Natural killer cell (primary cell): ENCODE results near the gene ELK4. TPM values are rescaled to one million over a fixed set of nuclear protein-coding genes. Genes with fewer than 3 reads are reported as not detected.

Source experiments
- ATAC-seq, 3 donors: fragments of 150-1000 bp in 2 of 3; fragments of 200-7000 bp in 1 of 3; cut with Tn5 transposase; 1 replicate in 1 of 3; 2 replicates in 2 of 3; pipeline ENCODE4 v1.10.0; 2021; ENCODE audit warnings: mild to moderate bottlenecking in 2 of 3, moderate library complexity in 2 of 3
- DNase-seq, 2 donors: peaks; one replicate each; pipeline versions ENCODE4 v3.0.0 to v3.0.0-alpha.2; 2013 to 2021; ENCODE audit warnings: mixed read lengths in 1 of 2
- H3K27ac ChIP-seq: one replicate; pipeline ENCODE4 v1.5.1; 2013; ENCODE audit warnings: mild to moderate bottlenecking, low read length
- H3K27me3 ChIP-seq: one replicate; pipeline ENCODE4 v1.6.1; 2013; ENCODE audit warnings: low read length; ENCODE audit not compliant: control insufficient read depth, insufficient read depth
- H3K36me3 ChIP-seq: one replicate; pipeline ENCODE4 v1.6.1; 2013; ENCODE audit warnings: low read length; ENCODE audit not compliant: control insufficient read depth, insufficient read depth
- H3K4me1 ChIP-seq: one replicate; pipeline ENCODE4 v1.6.1; 2013; ENCODE audit warnings: low read length; ENCODE audit not compliant: control insufficient read depth, insufficient read depth
- H3K4me3 ChIP-seq: one replicate; pipeline ENCODE4 v1.5.1; 2013; ENCODE audit warnings: low read length
- H3K9me3 ChIP-seq: one replicate; pipeline ENCODE4 v1.6.1; 2013; ENCODE audit warnings: low read length; ENCODE audit not compliant: control insufficient read depth, insufficient read depth
- H3K27ac Mint-ChIP-seq, 2 donors: one replicate each; pipeline ENCODE4 v1.8.0; 2022; ENCODE audit warnings: mild to moderate bottlenecking in 2 of 2, mixed read lengths in 2 of 2, moderate library complexity in 1 of 2
- H3K27me3 Mint-ChIP-seq, 2 donors: one replicate each; pipeline ENCODE4 v1.8.0; 2022; ENCODE audit warnings: low read depth in 2 of 2, mixed read lengths in 2 of 2
- H3K36me3 Mint-ChIP-seq: one replicate; pipeline ENCODE4 v1.8.0; 2022; ENCODE audit warnings: mixed read lengths
- H3K4me1 Mint-ChIP-seq, 2 donors: one replicate each; pipeline ENCODE4 v1.8.0; 2022; ENCODE audit warnings: mixed read lengths in 2 of 2
- H3K4me3 Mint-ChIP-seq: one replicate; pipeline ENCODE4 v1.8.0; 2022; ENCODE audit warnings: mild to moderate bottlenecking, moderate library complexity, mixed read lengths
- H3K9me3 Mint-ChIP-seq, 2 donors: one replicate each; pipeline ENCODE4 v1.8.0; 2022; ENCODE audit warnings: mixed read lengths in 2 of 2
- WGBS: methylation state at CpG from one replicate; pipeline ENCODE4 v1.1.7; 2013; ENCODE audit warnings: missing lambda C conversion rate; ENCODE audit not compliant: insufficient coverage; 5-methylcytosine and 5-hydroxymethylcytosine counted together
- intact Hi-C: fragments of 100-400 bp; cut with micrococcal nuclease; formaldehyde crosslinking; loops from one replicate; pipeline ENCODE4 v1.14.2; 2022
- total RNA-seq, 4 donors: library from RNA; stranded (reverse); fragments of 120-200 nt in 1 of 4; gene quantifications; one replicate each; pipeline versions ENCODE4 v1.2.3 to v1.2.4, GENCODE V29; 2013 to 2022
- TF ChIP-seq, protein P1 (sequence below): fragments of 200-600 bp; IDR thresholded peaks from one replicate; pipeline ENCODE4 v1.8.0; 2022; ENCODE audit warnings: antibody characterized with exemption

The ELK4 gene
- total RNA-seq, 3 donors from 2014 or later (not counting 1 experiment from before 2014, with no cell fraction given): 107 to 155 (median 139) TPM

DNA sequence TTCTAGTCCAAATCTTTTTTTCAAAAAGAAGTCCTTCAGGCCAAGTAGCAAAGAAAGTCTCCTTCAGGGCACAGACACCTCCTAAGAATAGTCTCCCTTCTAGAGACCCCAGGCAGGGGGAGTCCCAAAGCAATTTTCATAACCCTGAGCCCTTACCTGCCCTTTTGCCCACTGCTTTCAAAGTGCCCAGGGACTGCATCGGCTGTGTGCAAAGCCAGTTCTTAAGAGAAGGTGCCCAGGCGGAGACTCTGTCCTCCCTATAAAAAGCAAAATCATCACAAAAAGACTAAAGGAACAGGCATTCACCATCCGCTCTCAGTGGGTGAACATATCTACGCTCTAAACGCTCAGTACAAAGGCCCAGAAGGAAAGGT is 32.2 kb downstream of the ELK4 start:
- Histone ChIP-seq H3K27me3 (no peaks in the 10 kb centered on the region), H3K9me3 (no peaks in the 10 kb centered on the region), H3K27ac (no peak overlapping the region), H3K4me1 (no peaks in the 10 kb centered on the region), H3K4me3 (no peak overlapping the region), H3K36me3 (peaks cover 36% of the 10 kb centered on the region)
- no peak for ATAC-seq
- DNase-seq: no peak
- TF ChIP-seq, protein P1, sequence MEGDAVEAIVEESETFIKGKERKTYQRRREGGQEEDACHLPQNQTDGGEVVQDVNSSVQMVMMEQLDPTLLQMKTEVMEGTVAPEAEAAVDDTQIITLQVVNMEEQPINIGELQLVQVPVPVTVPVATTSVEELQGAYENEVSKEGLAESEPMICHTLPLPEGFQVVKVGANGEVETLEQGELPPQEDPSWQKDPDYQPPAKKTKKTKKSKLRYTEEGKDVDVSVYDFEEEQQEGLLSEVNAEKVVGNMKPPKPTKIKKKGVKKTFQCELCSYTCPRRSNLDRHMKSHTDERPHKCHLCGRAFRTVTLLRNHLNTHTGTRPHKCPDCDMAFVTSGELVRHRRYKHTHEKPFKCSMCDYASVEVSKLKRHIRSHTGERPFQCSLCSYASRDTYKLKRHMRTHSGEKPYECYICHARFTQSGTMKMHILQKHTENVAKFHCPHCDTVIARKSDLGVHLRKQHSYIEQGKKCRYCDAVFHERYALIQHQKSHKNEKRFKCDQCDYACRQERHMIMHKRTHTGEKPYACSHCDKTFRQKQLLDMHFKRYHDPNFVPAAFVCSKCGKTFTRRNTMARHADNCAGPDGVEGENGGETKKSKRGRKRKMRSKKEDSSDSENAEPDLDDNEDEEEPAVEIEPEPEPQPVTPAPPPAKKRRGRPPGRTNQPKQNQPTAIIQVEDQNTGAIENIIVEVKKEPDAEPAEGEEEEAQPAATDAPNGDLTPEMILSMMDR: no peak
- peak overlapping the region in 1 of 2 donors; percentile 29 for H3K27ac Mint-ChIP-seq
- no peaks in the 10 kb centered on the region for H3K9me3 Mint-ChIP-seq
- peaks cover 0 to 5% of the 10 kb centered on the region in 2 donors for H3K4me1 Mint-ChIP-seq
- H3K4me3 Mint-ChIP-seq: no peak overlapping the region
- H3K36me3 Mint-ChIP-seq: no peaks in the 10 kb centered on the region
- H3K27me3 Mint-ChIP-seq: no peaks in the 10 kb centered on the region
- 94% methylated on average over 5 of the region's 5 CpGs for WGBS
- intact Hi-C loops: no loop called here

DNA sequence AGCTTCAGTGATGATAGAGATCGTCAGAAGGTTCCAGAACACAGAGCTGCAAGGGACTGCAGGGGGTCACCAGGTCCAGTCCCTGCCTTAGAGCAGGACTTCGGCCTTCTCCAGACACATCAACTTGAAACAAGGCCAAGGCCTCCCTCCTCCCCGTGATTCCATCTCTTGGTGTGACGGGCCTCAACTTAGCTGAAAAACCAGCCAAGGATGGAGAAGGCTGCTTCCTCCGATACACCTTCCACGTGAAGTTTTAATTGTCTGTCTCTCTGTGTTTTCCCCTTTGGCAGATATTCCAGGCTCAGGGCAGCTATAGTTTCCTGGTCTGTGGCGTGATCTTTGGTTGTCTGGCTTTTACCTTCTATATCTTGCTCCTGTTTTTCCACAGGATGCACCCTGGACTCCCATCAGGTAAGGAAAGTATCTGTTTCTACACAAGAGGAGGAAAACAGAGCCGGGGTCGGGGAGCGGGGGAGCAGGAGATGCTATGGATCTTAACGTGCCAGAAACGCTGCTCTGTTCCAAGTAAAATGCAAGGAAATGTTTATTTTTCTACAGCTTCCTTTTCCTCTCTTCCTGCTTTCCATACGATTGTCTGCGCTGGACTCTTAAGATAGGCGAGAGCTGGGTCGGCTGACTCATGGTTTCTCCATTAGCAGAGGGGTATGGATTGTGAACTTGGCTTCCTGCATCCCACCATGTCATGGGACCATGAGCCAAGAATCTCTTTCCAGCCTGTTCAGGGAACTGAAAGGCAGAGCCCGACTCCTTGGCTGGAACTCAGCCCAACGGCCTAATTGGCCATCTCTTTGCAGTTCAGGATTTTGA is 32.8 kb downstream of the ELK4 start:
- Mint-ChIP-seq H3K27ac (no peak overlapping the region), H3K4me1 (peaks cover 1 to 7% of the 10 kb centered on the region in 2 donors), H3K4me3 (no peak overlapping the region), H3K27me3 (no peaks in the 10 kb centered on the region), H3K36me3 (no peaks in the 10 kb centered on the region), H3K9me3 (no peaks in the 10 kb centered on the region)
- intact Hi-C loops: no loop called here
- peaks cover 1% of the 10 kb centered on the region for H3K4me1 ChIP-seq
- no peak for DNase-seq
- H3K27me3 ChIP-seq: no peaks in the 10 kb centered on the region
- TF ChIP-seq, protein P1: no peak
- no peak overlapping the region for H3K27ac ChIP-seq
- no peaks in the 10 kb centered on the region for H3K9me3 ChIP-seq
- peaks cover 36% of the 10 kb centered on the region for H3K36me3 ChIP-seq
- WGBS: 91% methylated on average over 17 of the region's 18 CpGs
- no peak for ATAC-seq
- H3K4me3 ChIP-seq: no peak overlapping the region

DNA sequence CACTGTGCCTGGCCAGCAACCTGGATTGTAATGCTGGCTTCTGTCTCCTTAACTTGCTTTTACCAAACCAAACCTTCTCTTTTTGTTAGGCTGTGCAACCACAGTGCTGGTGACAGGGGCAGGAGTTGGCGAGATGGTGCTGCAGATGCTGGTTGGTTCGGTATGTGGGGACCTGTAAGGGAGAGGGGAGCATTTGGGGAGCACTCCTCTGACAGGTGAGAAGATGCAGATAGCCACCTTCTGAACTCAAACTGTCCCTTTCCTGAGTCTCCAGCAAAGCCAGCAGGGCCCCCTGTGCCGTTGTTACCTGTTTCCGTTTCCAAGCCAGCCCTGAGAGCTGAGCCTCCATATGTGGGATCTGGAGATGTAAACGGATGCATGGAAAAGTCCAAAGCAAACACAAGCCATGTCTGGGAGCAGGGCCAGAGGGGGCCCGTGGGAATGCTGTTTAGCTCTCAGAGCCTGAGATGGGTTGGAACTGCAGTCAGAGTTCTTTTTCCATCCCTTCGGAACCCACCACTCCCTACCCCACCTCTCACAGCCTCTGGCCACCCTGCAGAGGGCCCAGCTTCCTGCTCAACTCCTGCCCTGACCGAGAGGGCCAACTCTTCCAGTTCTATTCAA is 34.0 kb downstream of the ELK4 start:
- Mint-ChIP-seq H3K36me3 (no peaks in the 10 kb centered on the region), H3K9me3 (no peaks in the 10 kb centered on the region), H3K27ac (no peak overlapping the region), H3K4me1 (peaks cover 7 to 9% of the 10 kb centered on the region in 2 donors), H3K4me3 (no peak overlapping the region), H3K27me3 (no peaks in the 10 kb centered on the region)
- Histone ChIP-seq H3K4me1 (peaks cover 13% of the 10 kb centered on the region), H3K27ac (no peak overlapping the region), H3K9me3 (no peaks in the 10 kb centered on the region), H3K27me3 (no peaks in the 10 kb centered on the region), H3K4me3 (no peak overlapping the region), H3K36me3 (peaks cover 33% of the 10 kb centered on the region)
- ATAC-seq: no peak
- 97% methylated on average over 8 of the region's 8 CpGs for WGBS
- intact Hi-C loops: no loop called here
- TF ChIP-seq, protein P1: no peak
- no peak for DNase-seq
